ENCODE results near the gene FHAD1.

The FHAD1 gene

DNA sequence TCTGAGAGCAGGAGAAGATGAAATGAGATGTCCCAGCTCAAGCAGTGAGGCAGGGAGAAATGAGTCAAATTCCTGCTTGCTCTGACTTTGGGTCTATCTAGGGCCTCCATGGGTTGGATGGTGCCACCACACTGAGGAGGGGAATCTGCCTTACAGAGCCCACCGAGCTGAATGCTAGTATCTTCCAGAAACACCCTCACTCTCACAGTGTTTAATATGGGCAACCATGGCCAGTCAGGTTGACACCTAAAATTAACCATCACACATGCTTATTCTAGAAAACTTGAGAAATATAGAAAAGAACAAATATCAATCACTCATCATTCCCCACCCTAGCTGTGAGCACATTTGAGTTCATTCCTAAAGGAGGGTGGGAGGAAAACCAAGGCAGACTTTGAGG is 29.4 kb upstream of the FHAD1 start:
- no peak overlapping the region for H3K4me3 ChIP-seq (ENCODE audit: low read depth, low read length)
- DNase-seq (ENCODE audit: low read depth): no peak
- in situ Hi-C loops (cut with HindIII; ENCODE audit: low sequenced_read_pairs): no loop called here
- TF ChIP-seq, protein P1, sequence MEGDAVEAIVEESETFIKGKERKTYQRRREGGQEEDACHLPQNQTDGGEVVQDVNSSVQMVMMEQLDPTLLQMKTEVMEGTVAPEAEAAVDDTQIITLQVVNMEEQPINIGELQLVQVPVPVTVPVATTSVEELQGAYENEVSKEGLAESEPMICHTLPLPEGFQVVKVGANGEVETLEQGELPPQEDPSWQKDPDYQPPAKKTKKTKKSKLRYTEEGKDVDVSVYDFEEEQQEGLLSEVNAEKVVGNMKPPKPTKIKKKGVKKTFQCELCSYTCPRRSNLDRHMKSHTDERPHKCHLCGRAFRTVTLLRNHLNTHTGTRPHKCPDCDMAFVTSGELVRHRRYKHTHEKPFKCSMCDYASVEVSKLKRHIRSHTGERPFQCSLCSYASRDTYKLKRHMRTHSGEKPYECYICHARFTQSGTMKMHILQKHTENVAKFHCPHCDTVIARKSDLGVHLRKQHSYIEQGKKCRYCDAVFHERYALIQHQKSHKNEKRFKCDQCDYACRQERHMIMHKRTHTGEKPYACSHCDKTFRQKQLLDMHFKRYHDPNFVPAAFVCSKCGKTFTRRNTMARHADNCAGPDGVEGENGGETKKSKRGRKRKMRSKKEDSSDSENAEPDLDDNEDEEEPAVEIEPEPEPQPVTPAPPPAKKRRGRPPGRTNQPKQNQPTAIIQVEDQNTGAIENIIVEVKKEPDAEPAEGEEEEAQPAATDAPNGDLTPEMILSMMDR (IDR thresholded peaks at IDR 0.05; ENCODE audit: low read depth, low read length, missing control alignments): no peak

DNA sequence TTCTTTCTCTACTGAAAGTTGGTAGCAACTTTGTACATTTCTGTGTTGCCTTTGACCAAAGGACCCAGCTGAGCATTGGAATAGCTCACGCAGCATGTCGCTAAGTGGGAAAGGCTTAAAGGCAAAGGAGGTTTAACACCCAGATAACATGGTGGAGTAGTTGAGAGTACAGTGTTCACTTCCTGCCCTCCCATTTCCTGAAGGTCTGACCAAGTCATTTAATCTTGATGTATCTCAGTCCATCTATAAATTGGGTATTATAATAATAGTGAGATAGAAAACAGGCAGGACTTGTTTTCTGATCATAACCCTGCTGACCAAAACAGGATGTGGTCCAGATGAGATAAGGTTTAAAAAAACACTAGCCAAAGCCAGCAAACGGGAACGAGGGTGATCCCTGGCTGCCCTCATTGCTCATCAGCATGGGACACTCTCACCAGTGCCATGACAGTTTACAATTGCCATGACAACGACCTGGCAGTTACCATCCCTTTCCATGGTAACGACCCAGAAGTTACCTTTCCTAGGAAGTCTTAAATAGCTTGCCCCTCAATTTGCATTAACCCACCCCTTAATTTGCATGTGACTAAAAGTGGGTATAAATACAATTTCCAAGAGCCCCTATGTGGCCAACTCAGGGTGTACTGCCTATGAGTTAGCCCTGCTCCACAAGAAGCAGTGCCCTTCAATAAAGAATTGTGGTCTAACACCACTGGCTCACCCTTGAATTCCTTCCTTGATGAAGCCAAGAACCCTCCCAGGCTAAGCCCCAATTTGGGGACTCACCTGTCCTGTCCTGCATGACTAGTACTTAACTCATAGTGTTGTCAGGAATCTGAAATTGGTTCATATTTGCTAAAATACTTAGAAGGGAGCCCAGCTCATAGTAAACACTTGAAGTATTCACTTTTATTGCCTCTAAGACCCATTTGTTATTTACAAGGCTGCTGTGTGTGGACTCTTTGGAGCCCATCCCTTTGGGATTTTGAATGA is 28.4 kb upstream of the FHAD1 start:
- in situ Hi-C loops (cut with HindIII; ENCODE audit: low sequenced_read_pairs): no loop called here
- TF ChIP-seq, protein P1 (IDR thresholded peaks at IDR 0.05; ENCODE audit: low read depth, low read length, missing control alignments): no peak
- no peak for DNase-seq (ENCODE audit: low read depth)
- no peak overlapping the region for H3K4me3 ChIP-seq (ENCODE audit: low read depth, low read length)

DNA sequence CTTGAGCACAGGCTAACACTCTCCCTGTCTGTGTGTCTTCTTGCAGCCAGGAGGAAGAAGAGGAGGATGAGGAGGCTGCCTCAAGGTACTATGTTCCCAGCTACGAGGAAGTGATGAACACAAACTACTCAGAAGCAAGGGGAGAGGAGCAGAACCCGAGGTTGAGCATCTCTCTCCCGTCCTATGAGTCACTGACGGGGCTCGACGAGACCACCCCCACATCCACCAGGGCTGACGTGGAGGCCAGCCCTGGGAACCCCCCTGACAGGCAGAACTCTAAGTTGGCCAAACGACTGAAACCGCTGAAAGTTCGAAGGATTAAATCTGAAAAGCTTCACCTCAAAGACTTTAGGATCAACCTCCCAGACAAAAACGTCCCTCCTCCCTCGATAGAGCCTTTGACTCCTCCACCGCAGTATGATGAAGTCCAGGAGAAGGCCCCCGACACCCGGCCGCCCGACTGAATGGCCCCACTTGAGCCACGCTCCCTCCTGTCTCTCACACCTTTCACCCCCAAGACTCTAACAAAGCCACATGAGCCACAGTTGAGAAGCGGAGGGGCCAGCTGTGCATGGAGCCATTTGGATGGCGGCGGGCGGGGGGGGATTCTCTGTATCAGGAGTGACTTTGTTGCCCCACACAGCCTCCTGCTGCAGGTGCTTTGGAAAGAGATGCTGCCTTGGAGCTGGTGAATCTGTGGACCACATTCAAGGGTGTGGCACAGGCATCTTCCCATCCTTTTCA is 27.6 kb upstream of the FHAD1 start:
- in situ Hi-C loops (cut with HindIII; ENCODE audit: low sequenced_read_pairs): no loop called here
- no peak for DNase-seq (ENCODE audit: low read depth)
- no peak overlapping the region for H3K4me3 ChIP-seq (ENCODE audit: low read depth, low read length)
- TF ChIP-seq, protein P1 (IDR thresholded peaks at IDR 0.05; ENCODE audit: low read depth, low read length, missing control alignments): no peak

DNA sequence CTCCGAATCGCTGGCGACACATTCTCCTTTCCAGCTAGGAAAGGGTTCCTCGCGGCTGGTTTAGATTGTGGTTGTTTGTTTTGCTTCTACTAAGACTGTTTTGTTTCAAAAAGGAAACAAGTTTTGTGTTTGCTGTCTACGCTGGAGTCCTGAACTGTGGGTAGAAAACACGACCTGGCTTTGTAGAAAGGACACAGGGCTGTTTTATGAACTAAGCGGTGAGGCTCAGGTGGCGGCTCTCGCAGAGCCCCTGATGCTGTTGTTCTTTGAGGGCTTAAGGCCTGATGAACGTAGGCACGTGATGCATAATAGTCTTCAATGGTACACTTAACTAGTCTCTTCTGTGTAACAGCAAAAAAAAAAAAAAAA is 27.0 kb upstream of the FHAD1 start:
- no peak for DNase-seq (ENCODE audit: low read depth)
- in situ Hi-C loops (cut with HindIII; ENCODE audit: low sequenced_read_pairs): no loop called here
- TF ChIP-seq, protein P1 (IDR thresholded peaks at IDR 0.05; ENCODE audit: low read depth, low read length, missing control alignments): no peak
- no peak overlapping the region for H3K4me3 ChIP-seq (ENCODE audit: low read depth, low read length)

DNA sequence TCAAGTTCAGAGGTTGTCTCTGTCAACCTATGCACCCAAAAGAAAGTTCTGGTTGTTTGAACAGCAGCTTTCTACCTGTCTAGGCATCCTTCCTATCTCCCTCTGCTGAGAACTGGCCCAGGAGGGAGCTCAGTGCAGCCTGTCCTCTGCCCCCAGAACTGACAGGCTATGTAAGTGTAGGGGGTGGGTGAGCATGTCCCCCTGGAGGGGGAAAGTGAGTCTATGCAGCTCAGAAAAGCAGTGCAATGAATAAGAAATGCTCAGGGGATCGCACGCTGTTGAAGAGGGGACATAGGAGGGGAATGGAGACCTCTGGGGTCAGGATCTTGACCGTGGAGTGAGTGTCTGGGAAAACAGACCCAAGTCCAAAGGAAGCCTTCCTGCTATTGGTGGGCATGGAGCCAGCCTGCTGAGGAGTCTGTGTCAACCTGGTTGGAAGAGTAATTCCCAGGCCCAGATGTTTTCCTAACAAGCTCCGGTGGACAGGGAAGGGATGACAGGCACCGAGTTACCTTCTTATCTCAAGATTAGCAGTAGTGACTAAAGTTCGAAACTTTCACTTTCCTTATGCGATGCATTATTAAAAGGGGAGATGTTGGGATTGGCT is 26.1 kb upstream of the FHAD1 start:
- H3K4me3 ChIP-seq (ENCODE audit: low read depth, low read length): no peak overlapping the region
- in situ Hi-C loops (cut with HindIII; ENCODE audit: low sequenced_read_pairs): no loop called here
- DNase-seq (ENCODE audit: low read depth): no peak
- TF ChIP-seq, protein P1 (IDR thresholded peaks at IDR 0.05; ENCODE audit: low read depth, low read length, missing control alignments): no peak

DNA sequence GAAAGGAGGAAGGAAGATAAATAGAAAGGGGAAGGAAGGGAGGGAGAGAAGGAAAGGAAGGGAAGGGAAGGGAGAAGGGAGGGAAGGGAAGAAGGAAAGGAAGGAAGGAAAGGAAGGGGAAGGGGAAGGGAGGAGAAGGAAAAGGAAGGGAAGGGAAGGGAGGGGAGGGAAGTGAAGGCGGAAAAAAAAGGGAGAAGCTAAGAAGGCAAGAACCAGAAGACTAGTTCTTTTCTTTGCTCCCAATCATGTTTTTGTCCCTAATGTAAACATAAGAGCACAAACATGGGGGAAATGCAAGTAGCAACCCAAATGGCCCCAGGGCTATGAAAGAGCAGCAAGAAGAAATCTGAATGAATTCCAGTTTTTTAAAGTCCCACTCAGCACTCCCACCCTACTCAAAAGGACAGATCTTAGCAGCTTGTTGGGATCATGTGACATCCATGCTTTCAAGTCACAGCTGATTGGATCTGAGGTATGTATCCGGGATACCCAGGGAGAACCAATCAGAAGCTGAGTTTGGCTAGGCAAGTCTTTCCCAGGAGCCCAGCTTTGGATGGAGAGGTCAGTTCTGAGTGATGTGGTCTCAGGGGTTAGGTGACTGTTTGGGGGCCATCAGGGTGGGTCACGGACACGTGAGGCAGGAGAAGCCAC is 24.2 kb upstream of the FHAD1 start:
- TF ChIP-seq, protein P1 (IDR thresholded peaks at IDR 0.05; ENCODE audit: low read depth, low read length, missing control alignments): no peak
- DNase-seq (ENCODE audit: low read depth): no peak
- in situ Hi-C loops (cut with HindIII; ENCODE audit: low sequenced_read_pairs): no loop called here
- no peak overlapping the region for H3K4me3 ChIP-seq (ENCODE audit: low read depth, low read length)
